Measurements from ENCODE around the gene MAPK1IP1L. TPM values are rescaled to one million over a fixed set of nuclear protein-coding genes. Genes with fewer than 3 reads are reported as not detected.

Gene MAPK1IP1L
- total and polyA plus RNA-seq, 2 of the 13 experiments (the other 11 are each of a cell fraction or from before 2014, with no cell fraction given): 27.8 to 68.4 TPM

- TF ChIP-seq POGZ (CRISPR knock-in tag; IDR thresholded peaks at IDR 0.05) (peak; percentile 95), GPN1 (CRISPR knock-in tag; IDR thresholded peaks at IDR 0.05; ENCODE audit: borderline replicate concordance) (no peak), TAF1 (CRISPR knock-in tag; IDR thresholded peaks at IDR 0.05) (peak; percentile 88), ZNF451 (CRISPR knock-in tag; IDR thresholded peaks at IDR 0.05) (peak; percentile 69; the same call in 1 of the 2 replicates), ZFP41 (CRISPR knock-in tag; IDR thresholded peaks at IDR 0.05; ENCODE audit: borderline replicate concordance) (0 out of 2 replicates have a peak, but pooled peaks have one; percentile 77), THAP9 (CRISPR knock-in tag; IDR thresholded peaks at IDR 0.05; ENCODE audit: borderline replicate concordance) (peak; percentile 88; the same call in 1 of the 2 replicates), SRSF9 (IDR thresholded peaks at IDR 0.05; ENCODE audit: borderline replicate concordance, insufficient read depth, low read depth, low read length, poor library complexity, severe bottlenecking) (no peak), USF2 (IDR thresholded peaks at IDR 0.05; ENCODE audit: low read depth, low read length) (no peak), USF2 (CRISPR knock-in tag; IDR thresholded peaks at IDR 0.05; ENCODE audit: borderline replicate concordance) (no peak), MIER3 (CRISPR knock-in tag; IDR thresholded peaks at IDR 0.05; ENCODE audit: borderline replicate concordance) (peak; percentile 84; the same call in 1 of the 2 replicates), KAT7 (CRISPR knock-in tag; IDR thresholded peaks at IDR 0.05; ENCODE audit: borderline replicate concordance) (peak; percentile 85), HIVEP1 (CRISPR knock-in tag; IDR thresholded peaks at IDR 0.05) (peak; percentile 73; the same call in 1 of the 2 replicates), CSRNP1 (CRISPR knock-in tag; IDR thresholded peaks at IDR 0.05) (peak; percentile 77; the same call in 1 of the 2 replicates), ZNF232 (CRISPR knock-in tag; IDR thresholded peaks at IDR 0.05; ENCODE audit: borderline replicate concordance) (peak; percentile 57; the same call in 1 of the 2 replicates), DRAP1 (CRISPR knock-in tag; IDR thresholded peaks at IDR 0.05) (peak; percentile 63; the same call in 1 of the 2 replicates), SMAD1 (CRISPR knock-in tag; IDR thresholded peaks at IDR 0.05; ENCODE audit: borderline replicate concordance, low read depth) (peak; percentile 86; the same call in 1 of the 2 replicates), ZNF317 (CRISPR knock-in tag; IDR thresholded peaks at IDR 0.05) (no peak), ESRRA (CRISPR knock-in tag; IDR thresholded peaks at IDR 0.05; ENCODE audit: low read depth) (peak; percentile 72), GABPB1 (CRISPR knock-in tag; IDR thresholded peaks at IDR 0.05) (peak; percentile 93), HOXA3 (CRISPR knock-in tag; IDR thresholded peaks at IDR 0.05) (peak; percentile 96), ZC3H13 (CRISPR knock-in tag; IDR thresholded peaks at IDR 0.05) (no peak), GATA4 (IDR thresholded peaks at IDR 0.05; ENCODE audit: borderline replicate concordance, low read depth) (peak; percentile 29; the same call in 1 of the 2 replicates)
Observed at GRCh38 chr14:55026793-55027561, 24.5 kb upstream of the MAPK1IP1L start, which contains the start of the genes SOCS4 and WDHD1 (continued).

Data from HepG2 (cell line).